ENCODE measurements around the gene ARRDC2.

The ARRDC2 gene

DNA sequence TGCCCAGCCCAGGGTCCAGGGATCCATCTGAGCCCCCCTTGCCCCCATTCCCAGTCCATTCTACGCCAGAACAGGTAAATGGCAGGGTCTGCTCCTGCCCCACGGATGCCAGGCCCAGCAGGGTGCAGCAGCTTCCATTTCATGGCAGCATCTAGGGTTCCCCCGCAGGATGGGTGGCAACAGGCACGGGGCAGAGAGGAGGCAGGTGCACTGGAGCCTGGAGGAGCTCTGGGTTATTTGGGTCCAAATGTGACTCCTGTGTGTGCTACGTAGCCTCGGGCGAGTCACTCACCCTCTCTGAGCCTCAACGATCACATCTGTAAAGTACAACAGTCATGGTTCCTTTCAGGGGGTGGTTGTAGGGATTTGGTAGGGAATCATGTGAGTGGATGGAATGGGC is 51.3 kb downstream of the ARRDC2 start:
- no peak for DNase-seq

DNA sequence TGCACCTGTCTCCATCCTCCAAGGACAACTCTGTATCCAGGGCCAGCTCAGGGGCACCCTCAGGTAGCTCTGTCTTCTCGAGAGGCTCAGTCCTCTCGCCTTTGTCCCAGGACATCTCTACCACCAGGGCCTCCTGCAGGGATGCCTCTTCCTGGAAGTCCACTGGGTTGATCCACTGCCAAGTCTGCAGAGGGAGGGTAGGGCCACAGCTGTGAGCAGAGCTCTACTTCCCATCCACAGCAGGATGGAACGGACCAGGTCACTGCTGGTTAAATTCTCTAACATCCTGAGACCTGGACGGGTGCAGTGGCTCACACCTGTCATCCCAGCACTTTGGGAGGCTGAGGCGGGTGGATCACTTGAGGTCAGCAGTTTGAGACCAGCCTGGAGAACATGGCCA is 51.9 kb downstream of the ARRDC2 start:
- DNase-seq = no peak

DNA sequence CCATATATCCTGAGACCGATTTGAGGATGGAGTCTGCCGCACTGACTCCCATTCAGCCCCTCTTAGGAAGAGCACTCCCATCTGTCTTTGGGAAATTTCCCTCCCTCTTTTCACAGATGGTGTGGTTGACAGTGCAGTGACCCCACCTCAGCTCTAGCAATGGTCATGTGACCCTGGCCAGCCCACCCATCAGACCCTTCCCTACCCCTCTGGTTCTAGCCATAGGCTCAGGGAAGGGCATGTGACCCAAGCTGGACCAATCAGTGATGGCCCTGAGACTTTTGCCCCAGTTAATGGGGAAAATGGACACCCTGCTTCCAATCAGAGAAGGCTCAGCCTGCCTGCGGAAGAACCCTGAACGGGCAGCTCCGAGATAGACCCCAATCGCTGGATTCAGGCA is 52.5 kb downstream of the ARRDC2 start:
- DNase-seq = no peak

DNA sequence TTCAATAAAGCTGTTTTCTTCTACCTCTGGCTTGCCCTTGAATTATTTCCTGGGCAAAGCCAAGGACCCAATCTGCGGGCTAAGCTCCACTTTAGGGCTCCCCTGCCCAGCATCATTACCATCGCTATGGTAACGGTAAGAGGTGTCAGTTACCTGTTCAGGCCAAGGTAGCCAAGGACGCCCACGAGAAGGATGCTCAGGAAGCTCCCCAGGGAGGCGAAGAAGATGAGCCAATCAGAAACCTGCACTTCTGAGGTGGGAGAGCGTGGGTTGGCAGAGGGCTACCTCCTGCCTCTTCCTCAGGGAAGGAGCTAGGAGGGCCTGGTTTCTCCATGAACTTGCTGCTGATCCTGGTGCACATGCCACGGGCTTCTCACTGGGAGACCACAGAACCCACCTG is 54.1 kb downstream of the ARRDC2 start:
- DNase-seq = no peak

DNA sequence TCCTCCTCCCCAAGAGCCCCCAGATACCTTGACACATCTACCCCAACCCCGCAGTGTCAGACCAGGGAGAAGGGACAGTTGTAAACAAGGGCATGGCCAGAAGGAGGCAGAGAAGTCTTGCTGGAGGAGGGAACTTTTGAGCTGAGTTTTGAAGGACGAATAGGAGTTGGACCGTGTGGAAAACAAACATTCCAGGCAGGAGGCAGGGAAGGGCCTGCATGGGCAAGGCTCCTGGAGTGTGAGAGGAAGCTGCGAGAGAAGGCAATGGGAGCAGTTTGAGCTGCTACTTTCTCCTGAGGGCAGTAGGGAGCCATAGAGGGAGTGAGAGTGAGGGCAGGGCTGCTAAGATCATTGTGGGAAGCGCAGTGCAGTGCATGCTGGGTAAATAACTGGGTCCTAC is 55.5 kb downstream of the ARRDC2 start:
- DNase-seq = no peak
